ENCODE data around the gene CA4.

DNA sequence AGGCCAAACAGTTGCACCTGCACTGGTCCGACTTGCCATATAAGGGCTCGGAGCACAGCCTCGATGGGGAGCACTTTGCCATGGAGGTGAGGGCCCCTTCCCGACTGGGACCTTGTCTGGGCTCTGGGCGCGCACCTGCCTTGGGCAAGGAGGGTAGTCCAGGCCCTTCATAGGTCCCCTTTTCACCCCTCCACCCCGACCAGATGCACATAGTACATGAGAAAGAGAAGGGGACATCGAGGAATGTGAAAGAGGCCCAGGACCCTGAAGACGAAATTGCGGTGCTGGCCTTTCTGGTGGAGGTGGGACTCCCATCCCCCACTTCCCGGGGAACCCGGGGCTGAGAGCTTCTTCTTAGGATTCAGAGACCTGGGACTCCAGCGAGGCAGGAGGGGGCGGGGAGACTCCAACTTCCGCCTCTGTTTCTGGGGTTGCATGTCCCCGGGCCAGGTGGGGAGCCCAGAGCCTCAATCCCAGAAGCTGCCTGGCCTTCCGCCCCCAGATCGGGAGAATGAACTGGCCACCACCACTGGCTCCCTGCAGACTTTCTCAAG is 7.8 kb downstream of the CA4 start:
- TF ChIP-seq, protein P1, sequence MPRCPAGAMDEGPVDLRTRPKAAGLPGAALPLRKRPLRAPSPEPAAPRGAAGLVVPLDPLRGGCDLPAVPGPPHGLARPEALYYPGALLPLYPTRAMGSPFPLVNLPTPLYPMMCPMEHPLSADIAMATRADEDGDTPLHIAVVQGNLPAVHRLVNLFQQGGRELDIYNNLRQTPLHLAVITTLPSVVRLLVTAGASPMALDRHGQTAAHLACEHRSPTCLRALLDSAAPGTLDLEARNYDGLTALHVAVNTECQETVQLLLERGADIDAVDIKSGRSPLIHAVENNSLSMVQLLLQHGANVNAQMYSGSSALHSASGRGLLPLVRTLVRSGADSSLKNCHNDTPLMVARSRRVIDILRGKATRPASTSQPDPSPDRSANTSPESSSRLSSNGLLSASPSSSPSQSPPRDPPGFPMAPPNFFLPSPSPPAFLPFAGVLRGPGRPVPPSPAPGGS (IDR thresholded peaks at IDR 0.05; ENCODE audit: borderline replicate concordance, insufficient read depth, low read depth, low read length, poor library complexity, severe bottlenecking) = no peak
- TF ChIP-seq STAT3 (IDR thresholded peaks at IDR 0.05; ENCODE audit: low read depth, low read length) (no peak), EZH2 (IDR thresholded peaks at IDR 0.05; ENCODE audit: borderline replicate concordance, control insufficient read depth, low read depth, low read length) (no peak), CTCF (IDR thresholded peaks at IDR 0.05 in 2 of 3, conservative IDR thresholded peaks at IDR 0.05 in 1 of 3; ENCODE audit: control insufficient read depth in 2 of 3, extremely low read depth in 1 of 3, insufficient read depth in 1 of 3, low read depth in 3 of 3, low read length in 3 of 3) (no peak), JUND (IDR thresholded peaks at IDR 0.05; ENCODE audit: low read depth, low read length) (no peak), SUPT20H (IDR thresholded peaks at IDR 0.05; ENCODE audit: borderline replicate concordance, control insufficient read depth, low read depth, low read length) (no peak), MXI1 (IDR thresholded peaks at IDR 0.05; ENCODE audit: low read depth, low read length) (no peak), PML (IDR thresholded peaks at IDR 0.05; ENCODE audit: low read length) (no peak), POLR2A (IDR thresholded peaks at IDR 0.05; ENCODE audit: low read depth, low read length) (no peak), FOXM1 (IDR thresholded peaks at IDR 0.05; ENCODE audit: low read depth, low read length) (no peak)
- TF ChIP-seq, protein P2, sequence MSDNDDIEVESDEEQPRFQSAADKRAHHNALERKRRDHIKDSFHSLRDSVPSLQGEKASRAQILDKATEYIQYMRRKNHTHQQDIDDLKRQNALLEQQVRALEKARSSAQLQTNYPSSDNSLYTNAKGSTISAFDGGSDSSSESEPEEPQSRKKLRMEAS (IDR thresholded peaks at IDR 0.05; ENCODE audit: low read depth, low read length) = no peak
